ENCODE measurements around the gene SLC2A4.
A peak's percentile ranks its signal among the peaks of the same experiment; 100 is the strongest.

The SLC2A4 gene

GRCh38 chr17:7248796-7249195 lies 32.7 kb upstream of the SLC2A4 start:
- DNase-seq (ENCODE audit: low read depth): no peak

GRCh38 chr17:7249214-7249613 lies 32.3 kb upstream of the SLC2A4 start:
- DNase-seq (ENCODE audit: low read depth): no peak

- DNase-seq (ENCODE audit: low read depth): no peak
Observed at GRCh38 chr17:7249830-7250229, 31.7 kb upstream of the SLC2A4 start.

DNA sequence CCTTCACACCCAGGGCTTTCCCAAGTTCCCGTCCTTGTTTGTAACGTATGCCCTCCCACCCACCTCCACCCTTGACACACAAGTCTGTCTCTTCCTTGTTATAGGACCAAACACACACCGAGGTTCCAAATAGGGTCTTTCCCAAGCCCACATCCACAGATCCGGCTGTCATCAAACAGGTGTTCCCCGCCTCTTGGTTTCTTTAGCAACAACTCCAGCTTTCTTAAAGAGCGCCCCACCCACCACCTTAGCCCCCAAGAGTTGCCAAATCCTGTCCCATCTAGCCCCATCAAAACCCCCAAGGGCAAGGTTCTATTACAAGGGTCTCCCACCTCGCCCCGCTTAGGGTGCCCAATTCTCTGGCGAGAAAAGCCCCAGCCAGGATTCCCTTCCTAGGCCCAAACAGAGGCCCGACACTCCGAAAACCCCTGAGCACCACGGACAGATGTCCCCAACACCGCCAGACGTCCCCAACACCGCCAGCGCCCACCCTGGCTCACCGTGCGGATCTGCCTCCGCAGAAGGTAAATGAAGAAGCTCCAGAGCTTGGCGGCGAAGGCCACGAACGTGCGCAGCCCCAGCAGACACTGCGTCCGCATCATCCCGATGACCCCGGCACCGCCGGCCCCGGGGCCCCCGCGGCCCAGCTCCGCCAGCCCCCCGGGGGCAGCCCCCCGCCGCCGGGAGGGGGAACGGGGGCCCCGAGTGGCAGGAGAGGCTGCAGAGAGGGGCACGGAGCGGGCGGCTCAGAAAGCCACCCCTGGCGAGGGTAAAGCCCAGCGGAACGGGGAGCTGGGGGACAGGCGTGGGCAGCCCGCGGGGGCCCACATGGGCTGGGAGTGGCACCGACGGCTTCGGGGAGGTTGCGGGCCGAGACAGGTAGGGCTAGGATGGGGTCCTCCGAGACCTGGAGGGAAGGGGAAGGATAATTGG lies 30.6 kb upstream of the SLC2A4 start:
- no peak for DNase-seq (ENCODE audit: low read depth)

- DNase-seq (ENCODE audit: low read depth): peak; percentile 100
Observed at GRCh38 chr17:7251661-7252175, 29.8 kb upstream of the SLC2A4 start, which contains the start of gene CTDNEP1. Gene CTDNEP1 (minus strand): TSS chr17:7251734. CDS start chr17:7251296, 438 bp downstream.

DNA sequence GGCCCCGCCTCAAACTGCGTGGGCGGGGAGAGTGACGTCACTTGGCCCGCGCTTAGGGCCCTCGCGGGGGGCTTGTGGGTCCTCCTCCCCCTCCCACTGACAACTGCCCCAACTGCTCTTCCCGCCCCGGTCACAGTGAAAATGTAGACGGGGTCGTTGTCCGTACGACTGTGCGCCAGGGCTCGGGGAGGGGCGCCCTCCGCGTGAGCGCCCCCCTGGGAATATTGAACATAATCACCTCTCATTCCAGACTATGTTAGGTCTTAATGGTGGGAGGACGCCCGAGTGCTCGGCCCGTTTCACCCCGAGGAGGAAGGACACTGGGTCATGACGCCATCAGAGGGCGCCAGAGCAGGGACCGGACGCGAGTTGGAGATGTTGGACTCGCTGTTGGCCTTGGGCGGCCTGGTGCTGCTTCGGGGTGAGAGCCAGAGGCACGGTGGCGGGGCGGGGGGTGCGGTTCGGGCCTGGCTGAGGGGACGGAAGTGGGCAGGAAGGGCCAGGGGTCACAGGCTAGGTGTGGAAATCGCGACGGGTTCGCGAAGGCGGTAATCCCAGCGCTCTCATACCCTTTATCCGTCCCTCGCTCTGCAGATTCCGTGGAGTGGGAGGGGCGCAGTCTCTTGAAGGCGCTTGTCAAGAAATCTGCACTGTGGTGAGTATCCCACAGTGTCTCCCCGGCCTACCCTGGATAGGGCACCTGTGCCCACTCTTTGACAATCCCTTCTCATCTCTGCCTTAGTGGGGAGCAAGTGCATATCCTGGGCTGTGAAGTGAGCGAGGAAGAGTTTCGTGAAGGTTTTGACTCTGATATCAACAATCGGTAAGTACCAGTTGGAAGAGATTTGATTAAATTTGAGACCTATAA lies 29.1 kb upstream of the SLC2A4 start, which contains the start of gene ELP5:
Gene ELP5, plus strand, starts transcription at position 40 of the 868 bp plus-strand sequence. Its CDS starts 336 bp downstream, at position 376.
- peak; percentile 95 for DNase-seq (ENCODE audit: low read depth)

GRCh38 chr17:7253082-7253481 lies 28.4 kb upstream of the SLC2A4 start:
- DNase-seq (ENCODE audit: low read depth): no peak

GRCh38 chr17:7254511-7254910 lies 27.0 kb upstream of the SLC2A4 start:
- no peak for DNase-seq (ENCODE audit: low read depth)

DNA sequence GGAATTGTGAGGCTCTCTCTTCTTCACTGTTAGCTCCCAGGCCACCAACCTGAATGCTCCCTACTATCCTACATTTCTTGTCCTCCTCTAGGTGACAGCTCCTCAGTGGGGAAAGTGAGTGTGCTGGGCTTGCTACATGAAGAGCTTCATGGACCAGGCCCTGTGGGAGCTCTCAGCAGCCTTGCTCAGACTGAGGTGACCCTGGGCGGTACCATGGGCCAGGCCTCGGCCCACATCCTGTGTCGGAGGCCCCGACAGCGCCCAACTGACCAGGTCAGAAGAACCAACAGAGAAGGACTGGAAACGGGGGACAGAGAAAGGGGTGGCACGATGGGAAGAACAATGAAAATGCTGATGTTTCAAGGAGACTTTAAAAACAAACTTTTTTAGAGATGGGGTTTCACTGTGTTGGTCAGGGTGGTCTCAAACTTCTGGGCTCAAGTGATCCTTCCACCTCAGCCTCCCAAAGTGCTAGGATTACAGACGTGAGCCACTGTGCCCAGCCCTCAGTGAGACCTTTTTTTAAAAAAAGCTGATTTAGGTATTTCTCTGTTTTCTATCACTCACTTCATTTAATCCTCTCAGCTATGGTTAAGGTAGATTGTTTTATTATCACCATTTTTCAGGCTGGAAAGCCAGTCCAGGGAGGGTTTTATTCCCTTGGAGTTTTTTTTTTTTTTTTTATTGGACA lies 24.6 kb upstream of the SLC2A4 start:
- no peak for DNase-seq (ENCODE audit: low read depth)

DNA sequence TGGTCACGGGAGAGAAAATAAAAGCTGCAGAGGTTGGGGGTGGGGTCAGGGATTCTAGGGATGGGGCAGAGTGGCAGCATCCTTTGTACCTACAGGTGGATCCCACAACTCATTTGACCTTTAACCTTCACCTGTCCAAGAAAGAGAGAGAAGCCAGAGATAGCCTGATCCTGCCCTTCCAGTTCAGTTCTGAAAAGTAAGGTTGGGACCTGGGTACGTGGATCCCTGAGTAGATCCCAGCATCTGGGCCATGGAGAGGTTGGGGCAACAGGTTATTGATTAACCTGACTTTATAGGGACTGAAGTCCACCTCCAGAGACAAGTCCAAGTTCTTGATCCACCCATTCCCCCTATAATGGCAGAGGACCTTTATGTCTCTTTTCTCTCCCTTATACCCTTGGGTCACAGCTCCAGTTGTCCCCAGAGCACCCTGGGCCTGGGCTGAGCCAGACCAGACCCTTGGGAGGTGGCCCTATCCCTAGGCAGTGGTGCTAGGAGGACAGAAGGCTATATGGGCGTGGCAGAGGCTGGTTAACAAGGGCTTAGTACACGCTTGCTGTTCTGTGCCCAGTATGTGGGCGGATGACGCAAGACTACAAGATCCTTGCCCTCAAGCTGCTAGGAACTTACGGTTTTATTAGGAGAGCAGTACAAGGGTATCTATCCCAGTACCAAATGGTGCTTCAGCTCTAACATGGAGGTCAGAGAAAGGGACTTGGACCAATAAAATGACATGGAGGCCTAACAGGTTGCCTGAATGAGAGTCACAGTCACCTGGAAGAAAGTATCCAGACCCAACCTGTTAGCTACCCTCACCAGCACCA lies 22.6 kb upstream of the SLC2A4 start:
- peak; percentile 54 for DNase-seq (ENCODE audit: low read depth)

- no peak for DNase-seq (ENCODE audit: low read depth)
Observed at GRCh38 chr17:7259555-7259889, 22.0 kb upstream of the SLC2A4 start.

DNA sequence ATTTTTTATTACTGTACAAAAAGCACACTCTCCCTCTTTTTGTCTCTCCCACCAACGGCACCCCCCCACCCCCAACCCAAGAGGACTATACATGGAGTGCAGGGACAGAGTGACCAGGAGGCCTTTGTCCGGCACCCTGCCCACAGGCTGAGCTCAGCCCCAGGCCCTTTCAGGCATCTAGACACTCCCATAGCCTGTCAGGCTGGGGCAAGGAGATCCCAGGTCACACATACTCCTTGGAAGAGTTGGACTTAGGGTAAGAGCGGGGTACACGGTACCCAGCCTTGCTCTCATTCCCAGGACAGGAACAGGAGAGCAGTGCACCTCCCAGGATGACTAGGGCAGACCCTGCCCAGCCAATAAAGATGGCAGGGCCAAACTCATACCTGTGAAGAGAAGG lies 21.4 kb upstream of the SLC2A4 start:
- no peak for DNase-seq (ENCODE audit: low read depth)

- DNase-seq (ENCODE audit: low read depth): no peak
Observed at GRCh38 chr17:7260651-7261378, 20.7 kb upstream of the SLC2A4 start.

- DNase-seq (ENCODE audit: low read depth): no peak
Observed at GRCh38 chr17:7261379-7262191, 19.9 kb upstream of the SLC2A4 start.

GRCh38 chr17:7262192-7262934 lies 19.2 kb upstream of the SLC2A4 start, which contains the start of gene CLDN7:
Gene CLDN7 (minus strand): TSS chr17:7262478. CDS start chr17:7262043, 435 bp downstream.
- no peak for DNase-seq (ENCODE audit: low read depth)

GRCh38 chr17:7262935-7263800 lies 18.4 kb upstream of the SLC2A4 start:
- no peak for DNase-seq (ENCODE audit: low read depth)

GRCh38 chr17:7263801-7264078 lies 17.8 kb upstream of the SLC2A4 start:
- no peak for DNase-seq (ENCODE audit: low read depth)

GRCh38 chr17:7266784-7267183 lies 14.7 kb upstream of the SLC2A4 start:
- peak; percentile 41 for DNase-seq (ENCODE audit: low read depth)
